Ovary (tissue), 3 donors: ENCODE measurements around the gene DUSP7.
"Not testable (repeated sequence)": the region's sequence is repeated elsewhere in the genome, so short reads cannot be mapped to it uniquely, and the experiment has no call there.

Source experiments
- CTCF ChIP-seq, 3 donors: fragments of 450-650 bp in 2 of 3; fragments of 200-600 bp in 1 of 3; IDR thresholded peaks; one replicate each; pipeline versions ENCODE4 v1.5.1 to v1.8.0; 2016 to 2022; ENCODE audit warnings: antibody characterized with exemption in 3 of 3, mild to moderate bottlenecking in 1 of 3
- EP300 ChIP-seq: sonication (generic); formaldehyde crosslinking; IDR thresholded peaks from one replicate; pipeline ENCODE4 v1.6.1; 2017; ENCODE audit warnings: antibody characterized with exemption
- POLR2A ChIP-seq: fragments of 450-650 bp; IDR thresholded peaks from one replicate; pipeline ENCODE4 v1.6.1; 2017; ENCODE audit warnings: antibody characterized with exemption, mild to moderate bottlenecking, moderate library complexity
- donor health status: DM: no; HTN: no; CAD: no.

DNA sequence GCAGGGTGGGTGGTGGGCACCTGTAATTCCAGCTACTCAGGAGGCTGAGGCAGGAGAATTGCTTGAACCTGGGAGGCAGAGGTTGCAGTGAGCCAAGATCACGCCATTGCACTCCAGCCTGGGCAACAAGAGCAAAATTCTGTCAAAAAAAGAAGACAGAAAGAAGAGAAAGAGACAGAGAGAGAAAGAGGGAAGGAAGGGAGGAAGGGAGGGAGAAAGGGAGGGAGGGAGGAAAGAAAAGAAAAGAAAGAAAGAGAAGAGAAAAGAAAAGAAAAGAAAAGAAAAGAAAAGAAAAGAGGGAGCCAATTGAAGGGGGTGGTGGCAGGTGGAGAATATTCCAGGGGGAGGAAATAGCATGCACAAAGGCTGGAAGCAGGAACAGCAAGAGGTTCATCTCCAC lies 13.3 kb downstream of the DUSP7 start:
- not testable (repeated sequence) for TF ChIP-seq CTCF (IDR thresholded peaks at IDR 0.05); POLR2A; EP300
